CD4-positive, CD25-positive, alpha-beta regulatory T cell (primary cell): Measurements from ENCODE around the gene NAALADL2. TPM values are rescaled to one million over a fixed set of nuclear protein-coding genes. Genes with fewer than 3 reads are reported as not detected.
"Not testable (repeated sequence)": the region's sequence is repeated elsewhere in the genome, so short reads cannot be mapped to it uniquely, and the experiment has no call there.

Experiments
- ATAC-seq, 2 donors: fragments of 150-1000 bp; cut with Tn5 transposase; one replicate each; pipeline ENCODE4 v1.10.0; 2021; ENCODE audit warnings: low read depth in 2 of 2, moderate number of reproducible peaks in 2 of 2, moderate library complexity in 1 of 2
- DNase-seq, 3 donors: peaks; one replicate each; pipeline versions ENCODE4 v3.0.0 to v3.0.0-alpha.2; 2012 to 2022; ENCODE audit warnings: mixed read lengths in 1 of 3
- H3K27ac ChIP-seq: one replicate; pipeline ENCODE4 v1.7.0; 2013; ENCODE audit warnings: mild to moderate bottlenecking, low read length; ENCODE audit not compliant: insufficient read depth, poor library complexity, severe bottlenecking
- H3K27me3 ChIP-seq: one replicate; pipeline ENCODE4 v1.7.0; 2013; ENCODE audit warnings: low read length; ENCODE audit not compliant: control insufficient read depth, insufficient read depth
- H3K36me3 ChIP-seq: one replicate; pipeline ENCODE4 v1.7.0; 2013; ENCODE audit warnings: mild to moderate bottlenecking, low read length, moderate library complexity; ENCODE audit not compliant: control insufficient read depth, insufficient read depth
- H3K4me1 ChIP-seq: 2 replicates; pipeline ENCODE4 v1.7.0; 2013; ENCODE audit warnings: mild to moderate bottlenecking, low read length; ENCODE audit not compliant: insufficient read depth, control insufficient read depth, poor library complexity, severe bottlenecking
- H3K4me3 ChIP-seq: one replicate; pipeline ENCODE4 v1.7.0; 2013; ENCODE audit warnings: low read depth, mild to moderate bottlenecking, low read length, moderate library complexity
- H3K9me3 ChIP-seq, 2 experiments: 1 replicate in 1 of 2; 2 replicates in 1 of 2; pipeline ENCODE4 v1.7.0; 2013; ENCODE audit warnings: low read length in 2 of 2, mild to moderate bottlenecking in 1 of 2, moderate library complexity in 1 of 2; ENCODE audit not compliant: control insufficient read depth in 2 of 2
- H3K27ac Mint-ChIP-seq, 3 donors: one replicate each; pipeline ENCODE4 v1.8.0; 2020 to 2022; ENCODE audit warnings: mild to moderate bottlenecking in 3 of 3, mixed read lengths in 3 of 3, moderate library complexity in 2 of 3
- H3K27me3 Mint-ChIP-seq: one replicate; pipeline ENCODE4 v1.8.0; 2022; ENCODE audit warnings: mild to moderate bottlenecking, mixed read lengths
- H3K36me3 Mint-ChIP-seq: one replicate; pipeline ENCODE4 v1.8.0; 2020; ENCODE audit warnings: mixed read lengths
- H3K4me1 Mint-ChIP-seq, 4 donors: one replicate each; pipeline ENCODE4 v1.8.0; 2020 to 2022; ENCODE audit warnings: mixed read lengths in 4 of 4, mild to moderate bottlenecking in 1 of 4
- H3K4me3 Mint-ChIP-seq, 4 donors: one replicate each; pipeline ENCODE4 v1.8.0; 2020 to 2022; ENCODE audit warnings: mild to moderate bottlenecking in 4 of 4, mixed read lengths in 4 of 4, moderate library complexity in 3 of 4
- H3K9me3 Mint-ChIP-seq, 7 donors: one replicate each; pipeline ENCODE4 v1.8.0; 2020 to 2022; ENCODE audit warnings: mixed read lengths in 7 of 7, mild to moderate bottlenecking in 3 of 7, moderate library complexity in 2 of 7
- polyA plus RNA-seq, 4 donors: library from polyadenylated mRNA; unstranded; fragments of 300-500 nt; fragmentation: Illumina TruSeq; gene quantifications; one replicate each; pipeline ENCODE4 v1.2.3, GENCODE V29; 2021
- total RNA-seq: library from RNA; stranded (reverse); gene quantifications from one replicate; pipeline ENCODE4 v1.2.3, GENCODE V29; 2022

Gene NAALADL2
- total and polyA plus RNA-seq, 5 donors from 2014 or later = not detected

GRCh38 chr3:175266478-175266877 lies 407.3 kb downstream of the NAALADL2 start:
- Mint-ChIP-seq H3K4me1 (no peaks in the 10 kb centered on the region), H3K36me3 (no peaks in the 10 kb centered on the region), H3K27ac (no peak overlapping the region), H3K4me3 (no peak overlapping the region), H3K27me3 (no peaks in the 10 kb centered on the region), H3K9me3 (peaks cover 0 to 5% (median 0%) of the 10 kb centered on the region in 7 donors)
- no peak for DNase-seq
- Histone ChIP-seq H3K27ac (no peak overlapping the region), H3K36me3 (no peaks in the 10 kb centered on the region), H3K9me3 (no peaks in the 10 kb centered on the region), H3K4me3 (no peak overlapping the region), H3K4me1 (no peaks in the 10 kb centered on the region), H3K27me3 (no peaks in the 10 kb centered on the region)
- no peak for ATAC-seq

GRCh38 chr3:175267121-175267531 lies 408.0 kb downstream of the NAALADL2 start:
- DNase-seq (no peak), ATAC-seq (no peak)
- Mint-ChIP-seq H3K36me3 (no peaks in the 10 kb centered on the region), H3K27me3 (no peaks in the 10 kb centered on the region), H3K9me3 (peaks cover 0 to 5% (median 0%) of the 10 kb centered on the region in 7 donors), H3K4me1 (no peaks in the 10 kb centered on the region), H3K4me3 (no peak overlapping the region), H3K27ac (no peak overlapping the region)
- no peaks in the 10 kb centered on the region for H3K27me3 ChIP-seq
- H3K4me3 ChIP-seq = no peak overlapping the region
- no peaks in the 10 kb centered on the region for H3K4me1 ChIP-seq
- H3K36me3 ChIP-seq = no peaks in the 10 kb centered on the region
- H3K27ac ChIP-seq = no peak overlapping the region
- H3K9me3 ChIP-seq = no peaks in the 10 kb centered on the region

GRCh38 chr3:175267561-175267960 lies 408.4 kb downstream of the NAALADL2 start:
- Mint-ChIP-seq H3K27ac (no peak overlapping the region), H3K9me3 (peaks cover 0 to 5% (median 0%) of the 10 kb centered on the region in 7 donors), H3K36me3 (no peaks in the 10 kb centered on the region), H3K27me3 (no peaks in the 10 kb centered on the region), H3K4me1 (no peaks in the 10 kb centered on the region), H3K4me3 (no peak overlapping the region)
- no peaks in the 10 kb centered on the region for H3K4me1 ChIP-seq
- no peak for DNase-seq
- no peak overlapping the region for H3K4me3 ChIP-seq
- no peak for ATAC-seq
- no peaks in the 10 kb centered on the region for H3K9me3 ChIP-seq
- no peaks in the 10 kb centered on the region for H3K36me3 ChIP-seq
- no peaks in the 10 kb centered on the region for H3K27me3 ChIP-seq
- no peak overlapping the region for H3K27ac ChIP-seq

- no peak for ATAC-seq
These were observed 410.3 kb downstream of the NAALADL2 start for GRCh38 chr3:175269394-175269793.

GRCh38 chr3:175270198-175270837 lies 411.2 kb downstream of the NAALADL2 start:
- Mint-ChIP-seq H3K4me3 (no peak overlapping the region), H3K27me3 (no peaks in the 10 kb centered on the region), H3K36me3 (no peaks in the 10 kb centered on the region), H3K4me1 (no peaks in the 10 kb centered on the region), H3K9me3 (peaks cover 0 to 5% (median 0%) of the 10 kb centered on the region in 7 donors), H3K27ac (no peak overlapping the region)
- H3K9me3 ChIP-seq = no peaks in the 10 kb centered on the region
- H3K27ac ChIP-seq = no peak overlapping the region
- H3K4me3 ChIP-seq = no peak overlapping the region
- no peaks in the 10 kb centered on the region for H3K36me3 ChIP-seq
- H3K4me1 ChIP-seq = no peaks in the 10 kb centered on the region
- ATAC-seq (no peak), DNase-seq (no peak)
- H3K27me3 ChIP-seq = no peaks in the 10 kb centered on the region

More at GRCh38 chr3:175269394-175269793, 410.3 kb downstream of the NAALADL2 start:
- Mint-ChIP-seq H3K36me3 (no peaks in the 10 kb centered on the region), H3K9me3 (peaks cover 0 to 5% (median 0%) of the 10 kb centered on the region in 7 donors), H3K4me3 (no peak overlapping the region), H3K27me3 (no peaks in the 10 kb centered on the region), H3K27ac (no peak overlapping the region), H3K4me1 (no peaks in the 10 kb centered on the region)
- no peaks in the 10 kb centered on the region for H3K4me1 ChIP-seq
- no peak for DNase-seq
- H3K4me3 ChIP-seq = no peak overlapping the region
- H3K36me3 ChIP-seq = no peaks in the 10 kb centered on the region
- H3K9me3 ChIP-seq = no peaks in the 10 kb centered on the region
- no peaks in the 10 kb centered on the region for H3K27me3 ChIP-seq
- H3K27ac ChIP-seq = no peak overlapping the region

- DNase-seq (no peak), ATAC-seq (no peak)
- H3K9me3 ChIP-seq = no peaks in the 10 kb centered on the region
- no peaks in the 10 kb centered on the region for H3K27me3 ChIP-seq
- no peaks in the 10 kb centered on the region for H3K36me3 ChIP-seq
- no peaks in the 10 kb centered on the region for H3K4me1 ChIP-seq
- H3K4me3 ChIP-seq = no peak overlapping the region
- Mint-ChIP-seq H3K36me3 (no peaks in the 10 kb centered on the region), H3K27ac (no peak overlapping the region), H3K9me3 (peaks cover 0 to 5% (median 0%) of the 10 kb centered on the region in 7 donors), H3K27me3 (no peaks in the 10 kb centered on the region), H3K4me1 (no peaks in the 10 kb centered on the region), H3K4me3 (no peak overlapping the region)
- H3K27ac ChIP-seq = no peak overlapping the region
These were observed 411.7 kb downstream of the NAALADL2 start for GRCh38 chr3:175270866-175271265.

- not testable (repeated sequence) for H3K36me3 Mint-ChIP-seq, ATAC-seq, H3K27me3 ChIP-seq, H3K36me3 ChIP-seq, H3K4me3 ChIP-seq, H3K4me1 ChIP-seq, H3K4me1 Mint-ChIP-seq, H3K27ac Mint-ChIP-seq, H3K27me3 Mint-ChIP-seq, DNase-seq, H3K4me3 Mint-ChIP-seq, H3K9me3 ChIP-seq, H3K9me3 Mint-ChIP-seq, H3K27ac ChIP-seq
These were observed 412.3 kb downstream of the NAALADL2 start for GRCh38 chr3:175271465-175271864.

GRCh38 chr3:175272392-175272791 lies 413.3 kb downstream of the NAALADL2 start:
- Mint-ChIP-seq H3K9me3 (peaks cover 0 to 5% (median 2%) of the 10 kb centered on the region in 7 donors), H3K36me3 (no peaks in the 10 kb centered on the region), H3K4me1 (no peaks in the 10 kb centered on the region), H3K27ac (no peak overlapping the region), H3K4me3 (no peak overlapping the region), H3K27me3 (no peaks in the 10 kb centered on the region)
- DNase-seq = no peak
- Histone ChIP-seq H3K27me3 (no peaks in the 10 kb centered on the region), H3K27ac (no peak overlapping the region), H3K9me3 (no peaks in the 10 kb centered on the region), H3K4me1 (no peaks in the 10 kb centered on the region), H3K4me3 (no peak overlapping the region), H3K36me3 (no peaks in the 10 kb centered on the region)
- no peak for ATAC-seq
